Esophagus squamous epithelium (tissue), 5 donors: ENCODE results near the gene ZNF12. TPM values are rescaled to one million over a fixed set of nuclear protein-coding genes. Genes with fewer than 3 reads are reported as not detected.
"Not testable (repeated sequence)": the region's sequence is repeated elsewhere in the genome, so short reads cannot be mapped to it uniquely, and the experiment has no call there.

Experiments used
- DNase-seq: peaks from one replicate; lab custom pipeline; 2025; lab: John Stamatoyannopoulos, UW
- H3K27ac ChIP-seq, 4 donors: fragments of 200-600 bp; sonication (generic); one replicate each; pipeline ENCODE4 v1.5.1; 2016 to 2019; ENCODE audit warnings: mild to moderate bottlenecking in 1 of 4
- H3K27me3 ChIP-seq, 4 donors: fragments of 200-600 bp; sonication (generic); 1 replicate in 3 of 4; 2 replicates in 1 of 4; pipeline versions ENCODE4 v1.5.1 to v1.6.0; 2017 to 2021; ENCODE audit warnings: antibody characterized with exemption in 1 of 4
- H3K36me3 ChIP-seq, 3 donors: fragments of 200-600 bp; sonication (generic); one replicate each; pipeline ENCODE4 v1.5.1; 2016 to 2019
- H3K4me1 ChIP-seq, 3 donors: fragments of 200-600 bp; sonication (generic); one replicate each; pipeline ENCODE4 v1.5.1; 2017 to 2019
- H3K4me3 ChIP-seq, 4 donors: fragments of 200-600 bp; sonication (generic); 1 replicate in 3 of 4; 2 replicates in 1 of 4; pipeline ENCODE4 v1.5.1; 2016 to 2019; ENCODE audit warnings: mild to moderate bottlenecking in 2 of 4, moderate library complexity in 1 of 4
- H3K9me3 ChIP-seq, 3 donors: fragments of 200-600 bp; sonication (generic); one replicate each; pipeline ENCODE4 v1.5.1; 2016 to 2019
- POLR2A ChIP-seq, 4 donors: fragments of 450-650 bp; IDR thresholded peaks; one replicate each; pipeline ENCODE4 v1.6.1; 2017; ENCODE audit warnings: antibody characterized with exemption in 4 of 4, mild to moderate bottlenecking in 4 of 4, moderate library complexity in 3 of 4
- WGBS, 2 donors: methylation state at CpG; one replicate each; pipeline ENCODE4 v1.1.5; 2018; 5-methylcytosine and 5-hydroxymethylcytosine counted together
- intact Hi-C: fragments of 100-400 bp; cut with DNase I; formaldehyde crosslinking; loops from one replicate; pipeline ENCODE4 v1.15.0; 2022
- total RNA-seq, 4 donors: library from RNA; depleted of rRNA; stranded (reverse); fragments of >200 nt; gene quantifications; one replicate each; pipeline ENCODE4 v1.1.0, GENCODE V29; 2016
- TF ChIP-seq, protein P1 (sequence below), 6 experiments: fragments of 450-650 bp in 4 of 6; fragments of 200-600 bp in 2 of 6; sonication (generic) in 2 of 6; IDR thresholded peaks; one replicate each; pipeline ENCODE4 v1.5.1; 2016 to 2019; ENCODE audit warnings: antibody characterized with exemption in 6 of 6, mild to moderate bottlenecking in 4 of 6, moderate library complexity in 4 of 6
- donor health status: DM: yes; HTN: yes; CAD: no.

The ZNF12 gene
- total RNA-seq, 4 donors from 2014 or later: 8.6 to 22.3 (median 11.3) TPM

DNA sequence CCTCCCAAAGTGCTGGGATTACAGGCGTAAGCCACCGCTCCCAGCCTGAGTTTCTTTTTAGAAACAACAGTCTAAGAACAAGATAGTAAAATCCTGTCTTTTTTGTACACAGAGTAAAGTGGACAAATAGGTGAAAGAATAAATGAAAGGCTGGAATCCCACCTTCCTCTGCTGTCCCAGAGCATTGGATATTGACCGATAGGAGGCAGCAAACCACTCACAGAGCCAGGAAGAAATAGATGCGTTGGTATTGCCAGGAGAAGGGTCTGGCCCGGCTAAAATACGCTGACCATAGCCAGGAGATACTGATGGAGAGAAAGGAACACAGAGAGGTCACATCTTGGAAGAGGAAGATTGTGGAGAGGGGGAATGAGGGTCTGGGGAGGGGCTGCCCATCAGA, 11.4 kb upstream of the ZNF12 start:
- H3K9me3 ChIP-seq: no peaks in the 10 kb centered on the region
- DNase-seq: no peak
- no peak overlapping the region for H3K27ac ChIP-seq
- H3K27me3 ChIP-seq: peaks cover 0 to 10% (median 0%) of the 10 kb centered on the region in 4 donors
- no peaks in the 10 kb centered on the region for H3K36me3 ChIP-seq
- H3K4me1 ChIP-seq: no peaks in the 10 kb centered on the region
- no peak overlapping the region for H3K4me3 ChIP-seq
- 53 to 64% methylated on average over 5 to 6 of the region's 6 CpGs for WGBS, 2 donors
- intact Hi-C loops: no loop called here
- TF ChIP-seq, protein P1, sequence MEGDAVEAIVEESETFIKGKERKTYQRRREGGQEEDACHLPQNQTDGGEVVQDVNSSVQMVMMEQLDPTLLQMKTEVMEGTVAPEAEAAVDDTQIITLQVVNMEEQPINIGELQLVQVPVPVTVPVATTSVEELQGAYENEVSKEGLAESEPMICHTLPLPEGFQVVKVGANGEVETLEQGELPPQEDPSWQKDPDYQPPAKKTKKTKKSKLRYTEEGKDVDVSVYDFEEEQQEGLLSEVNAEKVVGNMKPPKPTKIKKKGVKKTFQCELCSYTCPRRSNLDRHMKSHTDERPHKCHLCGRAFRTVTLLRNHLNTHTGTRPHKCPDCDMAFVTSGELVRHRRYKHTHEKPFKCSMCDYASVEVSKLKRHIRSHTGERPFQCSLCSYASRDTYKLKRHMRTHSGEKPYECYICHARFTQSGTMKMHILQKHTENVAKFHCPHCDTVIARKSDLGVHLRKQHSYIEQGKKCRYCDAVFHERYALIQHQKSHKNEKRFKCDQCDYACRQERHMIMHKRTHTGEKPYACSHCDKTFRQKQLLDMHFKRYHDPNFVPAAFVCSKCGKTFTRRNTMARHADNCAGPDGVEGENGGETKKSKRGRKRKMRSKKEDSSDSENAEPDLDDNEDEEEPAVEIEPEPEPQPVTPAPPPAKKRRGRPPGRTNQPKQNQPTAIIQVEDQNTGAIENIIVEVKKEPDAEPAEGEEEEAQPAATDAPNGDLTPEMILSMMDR (IDR thresholded peaks at IDR 0.05): no peak
- TF ChIP-seq POLR2A (IDR thresholded peaks at IDR 0.05): no peak

DNA sequence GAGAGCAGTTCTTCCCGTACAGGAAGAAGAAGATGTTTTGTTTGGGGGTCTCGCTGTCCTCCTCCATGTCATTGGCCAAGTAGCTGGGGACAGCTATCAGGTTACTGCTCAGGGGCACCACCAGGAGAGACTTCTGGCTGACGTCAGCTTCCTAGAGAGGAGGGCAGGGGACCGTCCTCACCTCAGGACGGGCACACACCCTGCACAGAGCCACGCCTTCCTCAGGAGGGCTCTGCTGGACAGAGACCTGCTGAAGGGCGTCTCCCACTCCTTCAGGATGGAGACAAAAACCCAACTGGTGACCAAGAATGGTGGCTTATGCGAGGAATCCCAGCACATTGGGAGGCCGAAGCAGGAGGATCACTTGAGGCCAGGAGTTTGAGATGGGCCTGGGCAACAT, 9.2 kb upstream of the ZNF12 start:
- 82 to 84% methylated on average over 3 to 9 of the region's 9 CpGs for WGBS, 2 donors

DNA sequence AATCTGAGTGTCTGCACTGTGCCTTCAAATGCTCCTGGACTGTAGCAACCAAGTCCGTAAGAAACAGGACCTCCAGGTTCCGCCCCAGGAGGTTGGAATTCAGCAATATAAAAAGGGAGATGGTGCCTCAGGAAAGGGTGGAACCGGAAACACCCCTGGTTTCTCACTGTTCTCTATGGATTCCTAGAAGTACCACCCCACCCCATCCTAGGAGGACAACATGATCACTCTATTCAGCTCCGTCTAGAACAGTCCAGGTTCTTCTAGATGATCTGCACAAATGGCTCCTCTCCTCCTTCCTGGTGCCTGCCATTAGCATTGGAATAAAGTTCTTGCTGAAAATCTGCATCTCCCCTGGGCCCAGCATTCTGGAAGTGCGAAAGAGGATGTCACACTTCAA, 7.6 kb upstream of the ZNF12 start:
- Histone ChIP-seq H3K4me1 (no peaks in the 10 kb centered on the region), H3K9me3 (no peaks in the 10 kb centered on the region), H3K4me3 (no peak overlapping the region), H3K27ac (no peak overlapping the region), H3K36me3 (no peaks in the 10 kb centered on the region), H3K27me3 (peaks cover 0 to 10% (median 0%) of the 10 kb centered on the region in 4 donors)
- no peak for DNase-seq
- intact Hi-C loops: no loop called here
- WGBS, 2 donors: 78 to 79% methylated on average over 4 to 5 of the region's 5 CpGs
- TF ChIP-seq, protein P1 (IDR thresholded peaks at IDR 0.05): no peak
- no peak for TF ChIP-seq POLR2A (IDR thresholded peaks at IDR 0.05)

More for the DNA sequence above, 9.2 kb upstream of the ZNF12 start:
- H3K27ac ChIP-seq, DNase-seq, H3K9me3 ChIP-seq, intact Hi-C loops, H3K4me3 ChIP-seq, H3K36me3 ChIP-seq, H3K4me1 ChIP-seq, H3K27me3 ChIP-seq: not testable (repeated sequence)

DNA sequence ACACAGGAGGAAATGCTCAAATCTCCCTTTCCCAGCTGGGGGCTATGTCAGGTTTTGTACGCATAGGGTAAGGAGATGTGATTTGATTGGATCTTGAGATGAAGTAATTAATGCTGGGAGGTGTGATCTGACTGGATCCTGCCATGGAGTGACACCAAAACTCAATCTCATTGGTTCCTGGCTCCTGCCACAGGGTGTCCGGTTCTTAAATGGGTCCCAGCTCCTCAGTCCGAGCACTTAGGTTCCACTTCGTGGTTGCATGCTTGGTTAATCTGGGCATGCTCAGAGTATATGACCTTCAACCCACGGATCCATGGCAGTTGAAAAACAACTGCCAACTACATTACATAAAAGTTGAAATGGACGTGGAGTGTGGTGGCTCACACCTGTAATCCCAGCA, 3.1 kb upstream of the ZNF12 start:
- intact Hi-C loops: no loop called here
- Histone ChIP-seq H3K4me3 (no peak overlapping the region), H3K27me3 (no peaks in the 10 kb centered on the region), H3K27ac (no peak overlapping the region), H3K9me3 (no peaks in the 10 kb centered on the region), H3K36me3 (peaks cover 0 to 6% (median 0%) of the 10 kb centered on the region in 3 donors), H3K4me1 (peaks cover 7 to 21% (median 11%) of the 10 kb centered on the region in 3 donors)
- TF ChIP-seq POLR2A (IDR thresholded peaks at IDR 0.05): no peak
- TF ChIP-seq, protein P1 (IDR thresholded peaks at IDR 0.05): no peak
- 82 to 94% methylated on average over 3 to 4 of the region's 6 CpGs for WGBS, 2 donors
- DNase-seq: no peak

DNA sequence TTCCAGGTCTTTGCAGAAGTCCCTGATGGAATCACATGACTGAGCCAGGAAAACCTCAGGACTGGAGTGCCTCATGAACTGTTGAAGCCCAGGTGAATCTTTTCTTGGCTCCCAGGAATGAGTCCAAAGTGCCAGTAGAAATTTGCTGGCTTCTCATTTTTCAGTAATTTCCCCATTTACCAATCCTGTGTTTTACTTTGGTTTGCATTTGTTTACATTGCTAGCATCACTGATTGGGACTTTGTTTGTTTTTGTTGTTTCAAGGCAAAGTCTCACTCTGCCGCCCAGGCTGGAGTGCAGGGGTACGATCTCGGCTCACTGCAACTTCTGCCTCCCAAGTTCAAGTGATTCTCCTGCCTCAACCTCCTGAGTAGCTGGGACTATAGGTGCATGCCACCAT, 1.6 kb upstream of the ZNF12 start:
- no peak for DNase-seq
- Histone ChIP-seq H3K9me3 (peaks cover 0 to 9% (median 0%) of the 10 kb centered on the region in 3 donors), H3K36me3 (peaks cover 4 to 21% (median 8%) of the 10 kb centered on the region in 3 donors)

More for the DNA sequence above, 1.6 kb upstream of the ZNF12 start:
- Histone ChIP-seq H3K4me3 (no peak overlapping the region), H3K27me3 (no peaks in the 10 kb centered on the region), H3K4me1 (peaks cover 11 to 32% (median 16%) of the 10 kb centered on the region in 3 donors), H3K27ac (no peak overlapping the region)
- 88 to 94% methylated on average over 3 of the region's 3 CpGs for WGBS, 2 donors
- intact Hi-C loops: no loop called here
- no peak for TF ChIP-seq POLR2A (IDR thresholded peaks at IDR 0.05)
- TF ChIP-seq, protein P1 (IDR thresholded peaks at IDR 0.05): no peak
